Cardiac muscle cell (in vitro differentiated cells and primary cell): ENCODE measurements around the gene ATP8A2. TPM values are rescaled to one million over a fixed set of nuclear protein-coding genes. Genes with fewer than 3 reads are reported as not detected.

ENCODE experiments used
- DNase-seq, 2 donors: peaks; one replicate each; pipeline versions ENCODE4 v3.0.0 to v3.0.0-alpha.2; 2010 to 2017; ENCODE audit warnings: low read depth in 1 of 2, low spot score in 1 of 2
- H3K27ac ChIP-seq: fragments of 200-600 bp; sonication (generic); 2 replicates; pipeline ENCODE4 v1.5.1; 2016
- H3K27me3 ChIP-seq: fragments of 200-600 bp; sonication (generic); 2 replicates; pipeline ENCODE4 v1.6.0; 2016; ENCODE audit warnings: control low read depth
- H3K36me3 ChIP-seq: fragments of 200-600 bp; sonication (generic); 2 replicates; pipeline ENCODE4 v1.5.1; 2016; ENCODE audit warnings: control low read depth
- H3K4me1 ChIP-seq: fragments of 200-600 bp; sonication (generic); 2 replicates; pipeline ENCODE4 v1.8.1; 2017; ENCODE audit warnings: low read depth, mild to moderate bottlenecking, mixed run types
- H3K4me3 ChIP-seq: fragments of 200-600 bp; sonication (generic); 2 replicates; pipeline ENCODE4 v1.5.1; 2016; ENCODE audit warnings: mild to moderate bottlenecking
- H3K9me3 ChIP-seq: fragments of 200-600 bp; sonication (generic); 2 replicates; pipeline ENCODE4 v1.5.1; 2017; ENCODE audit warnings: low read depth, mild to moderate bottlenecking, control low read depth
- CTCF ChIP-seq: IDR thresholded peaks from 2 replicates; pipeline ENCODE4 v1.5.1; 2012; ENCODE audit warnings: low read depth, mild to moderate bottlenecking, low read length
- polyA plus RNA-seq: library from polyadenylated mRNA; unstranded; fragments of >200 nt; fragmentation: Nextera tagmentation; extraction: Ambion mirVana; gene quantifications from 2 replicates; pipeline ENCODE4 v1.2.1, GENCODE V29; 2016
- total RNA-seq: library from RNA; depleted of rRNA; stranded (reverse); fragments of >200 nt; gene quantifications from 2 replicates; pipeline ENCODE4 v1.2.3, GENCODE V29; 2016

The ATP8A2 gene
- total and polyA plus RNA-seq, 2 experiments from 2014 or later: 0.86 to 0.89 TPM

GRCh38 chr13:25649001-25649633 is 277.3 kb downstream of the ATP8A2 start:
- Histone ChIP-seq H3K9me3 (no peaks in the 10 kb centered on the region), H3K4me1 (no peaks in the 10 kb centered on the region), H3K27me3 (no peaks in the 10 kb centered on the region), H3K27ac (no peak overlapping the region), H3K4me3 (no peak overlapping the region), H3K36me3 (no peaks in the 10 kb centered on the region)
- no peak for DNase-seq
- TF ChIP-seq CTCF: no peak

- DNase-seq: no peak
- Histone ChIP-seq H3K27me3 (no peaks in the 10 kb centered on the region), H3K27ac (no peak overlapping the region), H3K4me1 (no peaks in the 10 kb centered on the region), H3K4me3 (no peak overlapping the region), H3K36me3 (no peaks in the 10 kb centered on the region), H3K9me3 (no peaks in the 10 kb centered on the region)
- TF ChIP-seq CTCF: no peak
Observed at GRCh38 chr13:25652764-25653163, 281.0 kb downstream of the ATP8A2 start.

- Histone ChIP-seq H3K9me3 (no peaks in the 10 kb centered on the region), H3K4me1 (no peaks in the 10 kb centered on the region), H3K36me3 (no peaks in the 10 kb centered on the region), H3K4me3 (no peak overlapping the region), H3K27ac (no peak overlapping the region), H3K27me3 (no peaks in the 10 kb centered on the region)
- TF ChIP-seq CTCF: no peak
- DNase-seq: no peak
Observed at GRCh38 chr13:25654322-25654721, 282.5 kb downstream of the ATP8A2 start.

GRCh38 chr13:25657157-25657556 is 285.4 kb downstream of the ATP8A2 start:
- H3K4me1 ChIP-seq: no peaks in the 10 kb centered on the region
- no peaks in the 10 kb centered on the region for H3K27me3 ChIP-seq
- no peaks in the 10 kb centered on the region for H3K9me3 ChIP-seq
- no peak for TF ChIP-seq CTCF
- no peak overlapping the region for H3K27ac ChIP-seq
- H3K36me3 ChIP-seq: no peaks in the 10 kb centered on the region
- H3K4me3 ChIP-seq: no peak overlapping the region
- DNase-seq: no peak

- H3K4me1 ChIP-seq: no peaks in the 10 kb centered on the region
- no peaks in the 10 kb centered on the region for H3K9me3 ChIP-seq
- DNase-seq: no peak
- H3K36me3 ChIP-seq: no peaks in the 10 kb centered on the region
- no peak for TF ChIP-seq CTCF
- H3K4me3 ChIP-seq: no peak overlapping the region
- no peaks in the 10 kb centered on the region for H3K27me3 ChIP-seq
- H3K27ac ChIP-seq: no peak overlapping the region
Observed at GRCh38 chr13:25659091-25659795, 287.5 kb downstream of the ATP8A2 start.
